Peyer's patch (tissue), 4 donors: Measurements from ENCODE around the gene PDE3A. TPM values are rescaled to one million over a fixed set of nuclear protein-coding genes. Genes with fewer than 3 reads are reported as not detected.

Source experiments
- DNase-seq, 3 donors: peaks; one replicate each; pipeline ENCODE4 v3.0.0-alpha.2; 2017 to 2019
- H3K27ac ChIP-seq, 4 donors: fragments of 200-600 bp; sonication (generic); one replicate each; pipeline ENCODE4 v1.5.1; 2016 to 2019
- H3K27me3 ChIP-seq, 2 donors: fragments of 200-600 bp; sonication (generic); one replicate each; pipeline ENCODE4 v1.5.1; 2019
- H3K36me3 ChIP-seq, 3 donors: fragments of 200-600 bp; sonication (generic); one replicate each; pipeline ENCODE4 v1.5.1; 2016 to 2019
- H3K4me1 ChIP-seq, 4 donors: fragments of 200-600 bp; sonication (generic); one replicate each; pipeline ENCODE4 v1.5.1; 2016 to 2019
- H3K4me3 ChIP-seq, 4 donors: fragments of 200-600 bp; sonication (generic); 1 replicate in 3 of 4; 2 replicates in 1 of 4; pipeline ENCODE4 v1.5.1; 2016 to 2019; ENCODE audit warnings: mild to moderate bottlenecking in 1 of 4
- H3K9me3 ChIP-seq, 4 donors: fragments of 200-600 bp; sonication (generic); one replicate each; pipeline ENCODE4 v1.5.1; 2016 to 2019; ENCODE audit warnings: mild to moderate bottlenecking in 1 of 4
- POLR2A ChIP-seq, 2 donors: fragments of 450-650 bp; IDR thresholded peaks; one replicate each; pipeline ENCODE4 v1.5.1; 2017; ENCODE audit warnings: antibody characterized with exemption in 2 of 2, mild to moderate bottlenecking in 2 of 2, moderate library complexity in 2 of 2
- total RNA-seq, 4 donors: library from RNA; depleted of rRNA; stranded (reverse); fragments of >200 nt; gene quantifications; one replicate each; pipeline ENCODE4 v1.1.0, GENCODE V29; 2016
- TF ChIP-seq, protein P1 (sequence below), 6 experiments: fragments of 450-650 bp in 4 of 6; fragments of 200-600 bp in 2 of 6; sonication (generic) in 1 of 6; IDR thresholded peaks; one replicate each; pipeline ENCODE4 v1.5.1; 2017 to 2019; ENCODE audit warnings: antibody characterized with exemption in 6 of 6, mild to moderate bottlenecking in 3 of 6, moderate library complexity in 1 of 6

Gene PDE3A
- total RNA-seq, 4 donors from 2014 or later: 17.3 to 144 (median 120) TPM

DNA sequence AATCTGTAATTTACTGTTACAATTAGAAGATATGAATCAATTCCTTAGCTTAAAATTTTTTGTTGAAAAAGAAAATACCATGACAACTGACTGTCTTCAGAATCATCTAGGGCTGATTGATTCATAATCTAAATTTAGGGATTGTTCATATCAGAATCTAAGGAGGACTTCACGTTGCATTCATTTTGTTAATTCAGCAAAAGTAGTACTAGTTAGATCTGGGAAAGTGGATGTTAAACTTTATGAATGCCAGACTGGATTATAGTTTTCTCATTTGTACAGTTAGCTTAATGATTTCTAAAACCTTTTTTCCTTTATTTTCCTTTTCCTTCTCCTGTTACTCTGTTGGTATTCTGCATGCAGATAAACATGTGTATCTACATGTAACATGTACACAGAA is 135.5 kb downstream of the PDE3A start:
- Histone ChIP-seq H3K36me3 (no peaks in the 10 kb centered on the region), H3K9me3 (no peaks in the 10 kb centered on the region), H3K27me3 (no peaks in the 10 kb centered on the region), H3K4me3 (no peak overlapping the region), H3K27ac (no peak overlapping the region), H3K4me1 (no peaks in the 10 kb centered on the region)
- TF ChIP-seq, protein P1, sequence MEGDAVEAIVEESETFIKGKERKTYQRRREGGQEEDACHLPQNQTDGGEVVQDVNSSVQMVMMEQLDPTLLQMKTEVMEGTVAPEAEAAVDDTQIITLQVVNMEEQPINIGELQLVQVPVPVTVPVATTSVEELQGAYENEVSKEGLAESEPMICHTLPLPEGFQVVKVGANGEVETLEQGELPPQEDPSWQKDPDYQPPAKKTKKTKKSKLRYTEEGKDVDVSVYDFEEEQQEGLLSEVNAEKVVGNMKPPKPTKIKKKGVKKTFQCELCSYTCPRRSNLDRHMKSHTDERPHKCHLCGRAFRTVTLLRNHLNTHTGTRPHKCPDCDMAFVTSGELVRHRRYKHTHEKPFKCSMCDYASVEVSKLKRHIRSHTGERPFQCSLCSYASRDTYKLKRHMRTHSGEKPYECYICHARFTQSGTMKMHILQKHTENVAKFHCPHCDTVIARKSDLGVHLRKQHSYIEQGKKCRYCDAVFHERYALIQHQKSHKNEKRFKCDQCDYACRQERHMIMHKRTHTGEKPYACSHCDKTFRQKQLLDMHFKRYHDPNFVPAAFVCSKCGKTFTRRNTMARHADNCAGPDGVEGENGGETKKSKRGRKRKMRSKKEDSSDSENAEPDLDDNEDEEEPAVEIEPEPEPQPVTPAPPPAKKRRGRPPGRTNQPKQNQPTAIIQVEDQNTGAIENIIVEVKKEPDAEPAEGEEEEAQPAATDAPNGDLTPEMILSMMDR (IDR thresholded peaks at IDR 0.05): no peak
- TF ChIP-seq POLR2A (IDR thresholded peaks at IDR 0.05): no peak
- no peak for DNase-seq

DNA sequence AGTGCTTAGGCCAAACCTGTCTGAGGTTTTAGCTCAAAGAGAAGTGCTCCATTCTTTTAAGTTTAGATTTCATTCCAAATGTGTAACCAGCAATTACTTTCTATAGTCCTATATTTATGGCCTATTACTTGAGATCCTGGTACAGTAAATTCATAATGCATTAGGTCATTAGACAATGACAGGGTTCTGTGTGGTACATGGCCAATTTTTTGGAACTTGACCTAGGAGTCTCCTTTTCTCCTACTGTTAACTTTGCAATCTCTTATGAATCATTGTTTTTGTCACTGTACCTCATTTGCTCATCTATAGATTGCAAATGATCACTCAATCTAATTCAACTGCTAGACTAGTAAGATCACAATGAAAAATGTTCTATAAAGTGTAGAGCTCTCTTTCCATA is 136.7 kb downstream of the PDE3A start:
- DNase-seq: no peak
- Histone ChIP-seq H3K4me1 (no peaks in the 10 kb centered on the region), H3K36me3 (no peaks in the 10 kb centered on the region), H3K4me3 (no peak overlapping the region), H3K9me3 (no peaks in the 10 kb centered on the region), H3K27ac (no peak overlapping the region), H3K27me3 (no peaks in the 10 kb centered on the region)
- TF ChIP-seq, protein P1 (IDR thresholded peaks at IDR 0.05): no peak
- no peak for TF ChIP-seq POLR2A (IDR thresholded peaks at IDR 0.05)

DNA sequence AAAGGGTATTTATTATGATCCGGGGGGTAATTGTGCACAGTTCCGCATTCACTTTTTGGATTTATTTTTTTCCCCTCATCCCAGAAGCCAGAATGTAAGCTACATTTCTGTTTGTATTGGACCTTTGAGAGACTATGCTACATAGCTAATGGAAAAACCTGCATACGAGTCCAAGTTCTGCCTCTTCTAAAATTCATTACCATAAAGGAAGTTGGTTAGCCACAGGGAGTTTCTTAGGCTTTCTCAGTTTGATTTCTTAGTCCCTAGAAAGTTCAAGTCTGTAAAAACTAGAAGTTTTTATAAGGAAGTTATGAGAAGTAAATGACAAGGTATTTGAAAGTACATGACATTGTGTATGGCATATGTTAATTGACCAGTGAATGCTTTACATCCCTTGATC is 138.7 kb downstream of the PDE3A start:
- DNase-seq: no peak
- H3K4me3 ChIP-seq: no peak overlapping the region
- H3K27me3 ChIP-seq: no peaks in the 10 kb centered on the region

GRCh38 chr12:20507711-20508110 is 139.4 kb downstream of the PDE3A start:
- TF ChIP-seq, protein P1 (IDR thresholded peaks at IDR 0.05): no peak
- TF ChIP-seq POLR2A (IDR thresholded peaks at IDR 0.05): no peak
- Histone ChIP-seq H3K27ac (no peak overlapping the region), H3K4me3 (no peak overlapping the region), H3K36me3 (no peaks in the 10 kb centered on the region), H3K9me3 (no peaks in the 10 kb centered on the region), H3K27me3 (no peaks in the 10 kb centered on the region), H3K4me1 (no peaks in the 10 kb centered on the region)
- DNase-seq: no peak

More for the DNA sequence above, 138.7 kb downstream of the PDE3A start:
- TF ChIP-seq, protein P1 (IDR thresholded peaks at IDR 0.05): no peak
- TF ChIP-seq POLR2A (IDR thresholded peaks at IDR 0.05): no peak
- Histone ChIP-seq H3K36me3 (no peaks in the 10 kb centered on the region), H3K4me1 (no peaks in the 10 kb centered on the region), H3K9me3 (no peaks in the 10 kb centered on the region), H3K27ac (no peak overlapping the region)

DNA sequence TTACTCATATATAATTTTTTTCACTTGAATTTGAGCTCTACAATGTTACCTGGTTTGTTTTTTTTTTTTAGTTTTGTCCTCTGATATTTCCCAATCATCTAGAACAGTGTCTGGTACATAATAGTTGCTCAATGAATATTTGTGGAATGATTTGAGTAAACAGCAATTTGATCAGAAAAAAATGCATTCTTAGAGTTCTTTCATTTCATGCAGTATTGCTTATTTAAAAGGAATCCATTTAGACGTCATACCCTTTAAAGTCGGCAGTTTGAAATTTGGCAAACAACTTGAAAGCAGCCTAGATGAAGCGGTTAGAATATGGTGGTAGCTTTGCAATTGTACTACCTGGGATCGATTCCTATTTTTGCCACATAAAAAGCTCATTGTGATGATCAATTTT is 140.0 kb downstream of the PDE3A start:
- no peak for TF ChIP-seq POLR2A (IDR thresholded peaks at IDR 0.05)
- TF ChIP-seq, protein P1 (IDR thresholded peaks at IDR 0.05): no peak
- Histone ChIP-seq H3K4me3 (no peak overlapping the region), H3K36me3 (peaks cover 0 to 4% (median 0%) of the 10 kb centered on the region in 3 donors), H3K9me3 (no peaks in the 10 kb centered on the region), H3K4me1 (no peaks in the 10 kb centered on the region), H3K27ac (no peak overlapping the region), H3K27me3 (no peaks in the 10 kb centered on the region)
- DNase-seq: no peak

GRCh38 chr12:20508962-20509361 is 140.6 kb downstream of the PDE3A start:
- H3K27ac ChIP-seq: no peak overlapping the region
- H3K4me1 ChIP-seq: no peaks in the 10 kb centered on the region
- DNase-seq: no peak
- no peak overlapping the region for H3K4me3 ChIP-seq
- peaks cover 0 to 4% (median 0%) of the 10 kb centered on the region in 3 donors for H3K36me3 ChIP-seq
- TF ChIP-seq, protein P1 (IDR thresholded peaks at IDR 0.05): no peak
- no peak for TF ChIP-seq POLR2A (IDR thresholded peaks at IDR 0.05)
- H3K27me3 ChIP-seq: no peaks in the 10 kb centered on the region
- H3K9me3 ChIP-seq: no peaks in the 10 kb centered on the region
